Right ventricle myocardium superior (tissue), 1 donor: Measurements from ENCODE around the gene SAPCD2. TPM values are rescaled to one million over a fixed set of nuclear protein-coding genes. Genes with fewer than 3 reads are reported as not detected.

ENCODE experiments used
- ATAC-seq: fragments of 200-7000 bp; cut with Tn5 transposase; one replicate; pipeline ENCODE4 v1.9.1; 2020; ENCODE audit warnings: mild to moderate bottlenecking; ENCODE audit not compliant: poor library complexity
- DNase-seq: peaks from one replicate; pipeline ENCODE4 v3.0.0-alpha.2; 2020
- intact Hi-C: fragments of 100-400 bp; cut with DNase I; formaldehyde crosslinking; loops from one replicate; pipeline ENCODE4 v1.11.2; 2022
- total RNA-seq: library from RNA; stranded (reverse); fragmentation: NEBNext Ultra II Directional; extraction: Animal tissue kit (Norgen Biotek cat#: 25700); gene quantifications from one replicate; pipeline ENCODE4 v1.2.1, GENCODE V29; 2021
- donor health status: DM: no; HTN: yes; CAD: no; lungs with severe emphysema.

SAPCD2 gene
- total RNA-seq, 1 donor from 2014 or later = 0.22 TPM

GRCh38 chr9:137017071-137017470 is 53.3 kb downstream of the SAPCD2 start:
- no peak for DNase-seq
- intact Hi-C loops = no loop called here
- no peak for ATAC-seq

GRCh38 chr9:137016436-137016835 is 53.9 kb downstream of the SAPCD2 start:
- DNase-seq = no peak
- intact Hi-C loops = no loop called here

GRCh38 chr9:137015976-137016375 is 54.4 kb downstream of the SAPCD2 start:
- DNase-seq = no peak
- intact Hi-C loops = no loop called here
- ATAC-seq = no peak

More at GRCh38 chr9:137016436-137016835, 53.9 kb downstream of the SAPCD2 start:
- ATAC-seq = no peak

GRCh38 chr9:137015540-137015930 is 54.8 kb downstream of the SAPCD2 start:
- intact Hi-C loops = no loop called here
- DNase-seq = no peak

GRCh38 chr9:137014776-137015539 is 55.4 kb downstream of the SAPCD2 start:
- intact Hi-C loops = no loop called here
- ATAC-seq = no peak

More at GRCh38 chr9:137015540-137015930, 54.8 kb downstream of the SAPCD2 start:
- no peak for ATAC-seq

GRCh38 chr9:137014166-137014565 is 56.2 kb downstream of the SAPCD2 start:
- DNase-seq = no peak
- ATAC-seq = no peak
- intact Hi-C loops = no loop called here

More at GRCh38 chr9:137014776-137015539, 55.4 kb downstream of the SAPCD2 start:
- DNase-seq = no peak

- no peak for DNase-seq
- ATAC-seq = no peak
- intact Hi-C loops = no loop called here
Measured at GRCh38 chr9:137013571-137013940, 56.8 kb downstream of the SAPCD2 start.

- ATAC-seq (no peak), DNase-seq (no peak)
- intact Hi-C loops = no loop called here
Measured at GRCh38 chr9:137012694-137013570, 57.4 kb downstream of the SAPCD2 start.

Other genes starting within 250 kb of the SAPCD2 start
- gene AJM1, start 228.1 kb downstream of the SAPCD2 start, total RNA-seq = 7.3 TPM
- 345 TPM for gene PHPT1, start 221.1 kb downstream of the SAPCD2 start, total RNA-seq
- gene MAMDC4, start 218.2 kb downstream of the SAPCD2 start, total RNA-seq = 13.2 TPM
- 325 TPM for gene EDF1, start 204.2 kb downstream of the SAPCD2 start, total RNA-seq
- gene TRAF2, start 184.0 kb downstream of the SAPCD2 start, total RNA-seq = 9.1 TPM
- 142 TPM for gene FBXW5, start 125.8 kb downstream of the SAPCD2 start, total RNA-seq
- gene C8G, start 125.3 kb downstream of the SAPCD2 start, total RNA-seq = 1.1 TPM
- 2.1 TPM for gene LCN12, start 118.3 kb downstream of the SAPCD2 start, total RNA-seq
- gene PTGDS, start 93.1 kb downstream of the SAPCD2 start, total RNA-seq = 6,152 TPM
- gene LCNL1, start 87.6 kb downstream of the SAPCD2 start, total RNA-seq = 9.7 TPM
- 19.4 TPM for gene PAXX, start 78.1 kb downstream of the SAPCD2 start, total RNA-seq
- 2.7 TPM for gene CLIC3, start 74.0 kb downstream of the SAPCD2 start, total RNA-seq
- gene ABCA2, start 42.3 kb downstream of the SAPCD2 start, total RNA-seq = 26.7 TPM
- gene FUT7, start 38.5 kb downstream of the SAPCD2 start, total RNA-seq = not detected
- 59.1 TPM for gene NPDC1, start 24.4 kb downstream of the SAPCD2 start, total RNA-seq
- 1.9 TPM for gene ENTPD2, start 16.5 kb downstream of the SAPCD2 start, total RNA-seq
- gene UAP1L1, start 7.0 kb upstream of the SAPCD2 start, total RNA-seq = 11.3 TPM
- 20.3 TPM for gene MAN1B1, start 16.4 kb upstream of the SAPCD2 start, total RNA-seq
- gene DPP7, start 44.2 kb upstream of the SAPCD2 start, total RNA-seq = 153 TPM
- not detected for gene GRIN1, start 68.6 kb upstream of the SAPCD2 start, total RNA-seq
- not detected for gene LRRC26, start 99.5 kb upstream of the SAPCD2 start, total RNA-seq
- not detected for gene TMEM210, start 101.5 kb upstream of the SAPCD2 start, total RNA-seq
- 33.9 TPM for gene ANAPC2, start 118.0 kb upstream of the SAPCD2 start, total RNA-seq
- gene SSNA1, start 118.1 kb upstream of the SAPCD2 start, total RNA-seq = 73.7 TPM
- gene TPRN, start 130.2 kb upstream of the SAPCD2 start, total RNA-seq = 19.0 TPM
- 44.9 TPM for gene TMEM203, start 135.1 kb upstream of the SAPCD2 start, total RNA-seq
- gene NDOR1, start 135.1 kb upstream of the SAPCD2 start, total RNA-seq = 5.5 TPM
- gene RNF208, start 151.7 kb upstream of the SAPCD2 start, total RNA-seq = 24.8 TPM
- not detected for gene CYSRT1, start 154.6 kb upstream of the SAPCD2 start, total RNA-seq
- not detected for gene RNF224, start 156.9 kb upstream of the SAPCD2 start, total RNA-seq
- gene SLC34A3, start 160.3 kb upstream of the SAPCD2 start, total RNA-seq = not detected
- gene TUBB4B, start 170.7 kb upstream of the SAPCD2 start, total RNA-seq = 515 TPM
- gene STPG3, start 180.7 kb upstream of the SAPCD2 start, total RNA-seq = 1.3 TPM
- gene NELFB, start 184.8 kb upstream of the SAPCD2 start, total RNA-seq = 39.9 TPM
- 16.6 TPM for gene TOR4A, start 207.2 kb upstream of the SAPCD2 start, total RNA-seq
- 4.4 TPM for gene NRARP, start 231.7 kb upstream of the SAPCD2 start, total RNA-seq